Measurements from ENCODE around the gene CLBA1. TPM values are rescaled to one million over a fixed set of nuclear protein-coding genes. Genes with fewer than 3 reads are reported as not detected.

The CLBA1 gene
- total RNA-seq, 4 donors from 2014 or later = 16.8 to 31.6 (median 20.9) TPM

- H3K36me3 ChIP-seq = no peaks in the 10 kb centered on the region
- H3K4me1 ChIP-seq = peaks cover 30 to 53% of the 10 kb centered on the region in 2 donors
- no peak overlapping the region for H3K4me3 ChIP-seq (replicated peaks in 1 of 3)
- H3K9me3 ChIP-seq = no peaks in the 10 kb centered on the region
- no peak for DNase-seq
- H3K27ac ChIP-seq = peak overlapping the region; percentile 62 to 78 (median 66)
- 17 to 21% methylated on average over 3 to 8 of the region's 8 CpGs for WGBS, 2 donors
- TF ChIP-seq POLR2A (IDR thresholded peaks at IDR 0.05) = no peak
- TF ChIP-seq, protein P1, sequence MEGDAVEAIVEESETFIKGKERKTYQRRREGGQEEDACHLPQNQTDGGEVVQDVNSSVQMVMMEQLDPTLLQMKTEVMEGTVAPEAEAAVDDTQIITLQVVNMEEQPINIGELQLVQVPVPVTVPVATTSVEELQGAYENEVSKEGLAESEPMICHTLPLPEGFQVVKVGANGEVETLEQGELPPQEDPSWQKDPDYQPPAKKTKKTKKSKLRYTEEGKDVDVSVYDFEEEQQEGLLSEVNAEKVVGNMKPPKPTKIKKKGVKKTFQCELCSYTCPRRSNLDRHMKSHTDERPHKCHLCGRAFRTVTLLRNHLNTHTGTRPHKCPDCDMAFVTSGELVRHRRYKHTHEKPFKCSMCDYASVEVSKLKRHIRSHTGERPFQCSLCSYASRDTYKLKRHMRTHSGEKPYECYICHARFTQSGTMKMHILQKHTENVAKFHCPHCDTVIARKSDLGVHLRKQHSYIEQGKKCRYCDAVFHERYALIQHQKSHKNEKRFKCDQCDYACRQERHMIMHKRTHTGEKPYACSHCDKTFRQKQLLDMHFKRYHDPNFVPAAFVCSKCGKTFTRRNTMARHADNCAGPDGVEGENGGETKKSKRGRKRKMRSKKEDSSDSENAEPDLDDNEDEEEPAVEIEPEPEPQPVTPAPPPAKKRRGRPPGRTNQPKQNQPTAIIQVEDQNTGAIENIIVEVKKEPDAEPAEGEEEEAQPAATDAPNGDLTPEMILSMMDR (IDR thresholded peaks at IDR 0.05) = no peak
- intact Hi-C loops (cut with DNase I) = no loop called here
- H3K27me3 ChIP-seq = no peaks in the 10 kb centered on the region
Observed at GRCh38 chr14:104966981-104967385, 18.6 kb upstream of the CLBA1 start.

DNA sequence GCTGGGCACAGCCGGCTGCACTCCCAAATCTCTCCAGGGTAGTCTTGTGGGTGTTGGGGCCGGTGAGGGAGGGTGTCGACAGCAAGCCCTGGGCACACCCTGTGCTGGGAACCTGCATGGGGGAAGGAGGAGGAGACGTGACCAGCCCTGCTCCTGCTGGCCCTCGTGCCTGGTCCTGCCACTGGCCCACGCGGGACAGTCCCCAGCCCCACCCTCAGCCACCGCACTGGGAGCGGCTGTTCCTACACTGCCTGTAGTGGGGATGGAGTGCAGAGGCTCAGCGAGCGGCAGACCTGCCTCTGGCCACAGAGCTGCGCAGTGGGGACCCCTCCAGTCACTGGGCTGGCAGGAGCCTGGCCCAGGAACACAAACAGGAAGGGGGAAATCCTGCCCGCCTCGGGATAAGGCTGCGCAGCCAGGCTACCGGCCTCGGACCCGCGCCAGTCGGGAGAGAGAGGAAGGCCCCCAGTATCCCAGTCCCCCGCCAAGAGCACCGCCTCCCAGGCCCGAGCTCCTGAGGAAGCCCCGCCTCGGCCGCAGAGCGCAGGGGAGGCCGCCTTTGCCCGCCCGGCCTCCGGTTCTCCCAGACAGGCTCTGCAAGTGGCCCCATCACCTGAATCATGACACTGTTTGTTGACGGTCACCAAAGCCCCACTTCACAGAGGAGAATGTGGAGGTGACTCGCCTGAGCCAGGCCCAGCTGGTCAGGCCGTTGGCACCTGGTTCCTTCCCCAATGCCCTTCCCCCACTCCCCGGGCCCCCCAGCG, 18.0 kb upstream of the CLBA1 start:
- H3K27me3 ChIP-seq = no peaks in the 10 kb centered on the region
- WGBS, 2 donors = 2 to 7% methylated on average over 11 to 19 of the region's 36 CpGs
- no peaks in the 10 kb centered on the region for H3K9me3 ChIP-seq
- H3K27ac ChIP-seq = peak overlapping the region; percentile 62 to 78 (median 66)
- H3K36me3 ChIP-seq = no peaks in the 10 kb centered on the region
- peak; percentile 71 to 83 for DNase-seq
- H3K4me1 ChIP-seq = peaks cover 36 to 57% of the 10 kb centered on the region in 2 donors
- TF ChIP-seq, protein P1 (IDR thresholded peaks at IDR 0.05) = no peak
- no peak for TF ChIP-seq POLR2A (IDR thresholded peaks at IDR 0.05)
- intact Hi-C loops (cut with DNase I) = no loop called here
- peak overlapping the region in 1 of 3 donors; percentile 19 for H3K4me3 ChIP-seq (replicated peaks in 1 of 3)

DNA sequence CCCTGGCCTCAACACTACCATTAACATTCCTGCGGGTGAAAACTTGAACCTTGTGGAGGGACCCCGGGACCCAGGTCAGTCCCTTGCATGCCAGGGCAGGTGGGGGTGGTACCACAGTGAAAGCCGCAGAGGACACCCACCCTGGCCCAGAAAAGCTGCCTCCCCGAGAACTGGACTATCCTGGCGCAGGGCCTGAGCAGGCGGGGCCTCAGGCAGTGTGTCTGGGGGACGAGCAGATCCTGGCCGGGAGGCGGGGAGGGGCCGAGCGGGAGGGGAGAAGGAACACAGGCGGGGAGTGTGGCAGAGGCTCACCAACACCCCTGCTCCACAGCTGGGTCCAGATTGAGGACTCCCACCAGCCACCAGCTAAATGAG, 17.4 kb upstream of the CLBA1 start:
- H3K9me3 ChIP-seq = no peaks in the 10 kb centered on the region
- no peaks in the 10 kb centered on the region for H3K27me3 ChIP-seq
- WGBS, 2 donors = 1 to 3% methylated on average over 10 to 12 of the region's 12 CpGs
- peak overlapping the region in 1 of 3 donors; percentile 19 for H3K4me3 ChIP-seq (replicated peaks in 1 of 3)
- peak overlapping the region; percentile 62 to 78 (median 66) for H3K27ac ChIP-seq
- DNase-seq = peak; percentile 90 to 91
- H3K4me1 ChIP-seq = peaks cover 42 to 62% of the 10 kb centered on the region in 2 donors
- H3K36me3 ChIP-seq = no peaks in the 10 kb centered on the region
- intact Hi-C loops (cut with DNase I) = no loop called here
- TF ChIP-seq POLR2A (IDR thresholded peaks at IDR 0.05) = no peak
- TF ChIP-seq, protein P1 (IDR thresholded peaks at IDR 0.05) = no peak

DNA sequence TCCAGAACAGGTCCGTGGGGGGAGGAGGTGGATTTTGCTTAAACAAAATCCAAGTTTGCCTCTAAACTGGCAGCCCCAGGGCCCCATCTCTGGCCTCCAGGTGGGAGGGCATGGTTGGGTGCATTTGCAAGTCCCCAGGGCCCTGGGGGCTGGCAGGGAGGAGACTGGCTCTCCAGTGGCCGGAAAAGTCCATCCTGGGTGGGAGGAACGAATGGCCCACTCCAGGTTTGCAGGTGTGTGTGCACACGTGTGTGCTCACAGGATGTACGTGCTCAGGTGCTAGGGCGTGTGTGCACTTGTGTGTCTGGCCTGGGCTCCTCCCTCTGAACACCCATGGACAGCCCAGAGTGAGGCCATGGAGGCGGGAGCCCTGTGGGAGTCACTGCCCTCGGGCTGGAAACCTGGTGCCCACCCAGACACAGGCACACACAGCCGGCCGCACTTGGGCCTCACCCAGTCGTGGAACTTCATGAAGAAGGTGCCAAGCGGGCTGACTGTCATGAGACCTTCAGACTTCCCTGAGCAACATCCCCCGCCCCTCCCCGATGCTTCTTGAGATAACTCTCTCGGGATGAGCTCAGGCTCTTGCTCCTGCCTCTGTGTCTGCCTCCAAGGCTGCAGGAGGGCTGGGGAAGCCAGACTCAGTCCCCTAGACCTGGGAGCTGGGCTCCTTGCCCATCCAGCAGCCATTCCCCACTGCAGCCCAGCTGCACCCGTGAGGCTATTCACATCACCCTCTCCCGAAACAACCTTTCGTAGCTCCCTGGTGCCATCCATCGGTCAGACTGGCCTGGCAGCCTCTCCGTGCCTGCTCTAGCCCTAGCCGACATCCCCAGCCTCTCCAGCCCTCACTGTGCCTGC, 16.8 kb upstream of the CLBA1 start:
- H3K27ac ChIP-seq = peak overlapping the region; percentile 62 to 78 (median 66)
- intact Hi-C loops (cut with DNase I) = no loop called here
- peaks cover 48 to 69% of the 10 kb centered on the region in 2 donors for H3K4me1 ChIP-seq

More for the DNA sequence above, 16.8 kb upstream of the CLBA1 start:
- Histone ChIP-seq H3K27me3 (no peaks in the 10 kb centered on the region), H3K36me3 (no peaks in the 10 kb centered on the region), H3K9me3 (no peaks in the 10 kb centered on the region), H3K4me3 (replicated peaks in 1 of 3) (no peak overlapping the region)
- peak; percentile 70 to 81 for DNase-seq
- TF ChIP-seq, protein P1 (IDR thresholded peaks at IDR 0.05) = no peak
- no peak for TF ChIP-seq POLR2A (IDR thresholded peaks at IDR 0.05)
- WGBS, 2 donors = 22 to 42% methylated on average over 14 to 18 of the region's 21 CpGs
